HEK293 (cell line): ENCODE measurements around the gene NTSR2.

Experiments
- GLIS2 ChIP-seq: fragments of 450-650 bp; formaldehyde crosslinking; IDR thresholded peaks from 2 replicates; pipeline ENCODE4 v1.5.1; 2016; ENCODE audit warnings: missing biosample characterization, missing genetic modification characterization
- HOXC10 ChIP-seq: sonication (generic); formaldehyde crosslinking; IDR thresholded peaks from 2 replicates; pipeline ENCODE4 v1.8.1; 2023; ENCODE audit warnings: mild to moderate bottlenecking, missing genetic modification reagents
- IKZF3 ChIP-seq: fragments of 450-650 bp; IDR thresholded peaks from 2 replicates; pipeline ENCODE4 v1.5.0; 2018; ENCODE audit warnings: missing biosample characterization, mild to moderate bottlenecking, missing genetic modification characterization, moderate library complexity
- MYNN ChIP-seq: fragments of 450-650 bp; formaldehyde crosslinking; IDR thresholded peaks from 2 replicates; pipeline ENCODE4 v1.5.1; 2016; ENCODE audit warnings: missing biosample characterization, missing genetic modification characterization, borderline replicate concordance
- SCRT2 ChIP-seq: fragments of 450-650 bp; formaldehyde crosslinking; IDR thresholded peaks from 2 replicates; pipeline ENCODE4 v1.5.1; 2016; ENCODE audit warnings: missing biosample characterization, missing genetic modification characterization
- ZBTB17 ChIP-seq: fragments of 450-650 bp; formaldehyde crosslinking; IDR thresholded peaks from 2 replicates; pipeline ENCODE4 v1.5.1; 2016; ENCODE audit warnings: missing biosample characterization, missing genetic modification characterization
- ZBTB20 ChIP-seq: fragments of 450-650 bp; formaldehyde crosslinking; IDR thresholded peaks from 2 replicates; pipeline ENCODE4 v1.5.1; 2016; ENCODE audit warnings: missing biosample characterization, missing genetic modification characterization
- ZEB2 ChIP-seq: fragments of 450-650 bp; formaldehyde crosslinking; IDR thresholded peaks from 2 replicates; pipeline ENCODE4 v1.5.1; 2016; ENCODE audit warnings: missing biosample characterization, missing genetic modification characterization
- ZNF146 ChIP-seq: fragments of 450-650 bp; formaldehyde crosslinking; IDR thresholded peaks from 2 replicates; pipeline ENCODE4 v1.5.1; 2016; ENCODE audit warnings: missing biosample characterization, missing genetic modification characterization
- ZNF335 ChIP-seq: fragments of 450-650 bp; formaldehyde crosslinking; conservative IDR thresholded peaks from 2 replicates; pipeline ENCODE4 v1.5.1; 2016; ENCODE audit warnings: missing biosample characterization, missing genetic modification characterization
- ZNF501 ChIP-seq: fragments of 450-650 bp; formaldehyde crosslinking; IDR thresholded peaks from 2 replicates; pipeline ENCODE4 v1.5.1; 2016; ENCODE audit warnings: missing biosample characterization, missing genetic modification characterization
- ZNF555 ChIP-seq: fragments of 450-650 bp; formaldehyde crosslinking; conservative IDR thresholded peaks from 2 replicates; pipeline ENCODE4 v1.5.1; 2017; ENCODE audit warnings: missing biosample characterization, mild to moderate bottlenecking, missing genetic modification characterization, inconsistent platforms
- ZNF785 ChIP-seq: fragments of 450-650 bp; formaldehyde crosslinking; IDR thresholded peaks from 2 replicates; pipeline ENCODE4 v1.5.1; 2016; ENCODE audit warnings: missing biosample characterization, missing genetic modification characterization
- ZXDB ChIP-seq: fragments of 450-650 bp; formaldehyde crosslinking; IDR thresholded peaks from 2 replicates; pipeline ENCODE4 v1.5.1; 2016; ENCODE audit warnings: missing biosample characterization, missing genetic modification characterization
- TF ChIP-seq, protein P1 (sequence below): fragments of 450-650 bp; formaldehyde crosslinking; IDR thresholded peaks from 2 replicates; pipeline ENCODE4 v1.5.1; 2016; ENCODE audit warnings: missing biosample characterization, missing genetic modification characterization
- TF ChIP-seq, protein P2 (sequence below): fragments of 450-650 bp; formaldehyde crosslinking; IDR thresholded peaks from 2 replicates; pipeline ENCODE4 v1.5.1; 2016; ENCODE audit warnings: missing biosample characterization, missing genetic modification characterization
- TF ChIP-seq, protein P3 (sequence below): fragments of 450-650 bp; formaldehyde crosslinking; IDR thresholded peaks from 2 replicates; pipeline ENCODE4 v1.5.0; 2017; ENCODE audit warnings: missing biosample characterization, missing genetic modification characterization, borderline replicate concordance
- TF ChIP-seq, protein P4 (sequence below): fragments of 450-650 bp; formaldehyde crosslinking; IDR thresholded peaks from 2 replicates; pipeline ENCODE4 v1.5.1; 2016; ENCODE audit warnings: missing biosample characterization, missing genetic modification characterization
- TF ChIP-seq, protein P5 (sequence below): fragments of 450-650 bp; formaldehyde crosslinking; optimal IDR thresholded peaks from 2 replicates; pipeline ENCODE3; 2016; ENCODE audit warnings: missing biosample characterization, mild to moderate bottlenecking, missing genetic modification characterization
- TF ChIP-seq, protein P6 (sequence below): fragments of 450-650 bp; formaldehyde crosslinking; IDR thresholded peaks from 2 replicates; pipeline ENCODE4 v1.5.1; 2016; ENCODE audit warnings: missing biosample characterization, missing genetic modification characterization, borderline replicate concordance

The NTSR2 gene

DNA sequence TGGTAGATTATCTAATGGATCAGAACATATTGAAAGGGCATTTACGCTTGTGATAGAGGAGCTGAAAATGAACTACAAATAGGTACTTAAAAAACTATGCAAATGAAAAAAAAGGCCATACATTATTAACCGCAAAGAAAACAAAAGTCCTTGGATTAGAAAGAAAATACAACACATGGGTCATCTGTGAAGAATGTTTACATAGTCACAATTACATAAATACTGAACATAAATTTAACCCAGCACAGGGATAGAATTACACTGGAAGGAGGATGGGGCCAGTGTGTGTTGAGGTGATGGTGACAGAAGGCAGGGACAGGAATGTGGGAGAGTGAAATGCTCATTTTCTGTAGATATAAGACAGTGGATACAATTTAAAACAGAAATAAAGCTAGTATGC, 6.6 kb downstream of the NTSR2 start (continued):
- TF ChIP-seq MYNN (tag by site-specific recombination) (no peak), ZNF501 (no peak), ZNF555 (tag by site-specific recombination) (no peak), ZNF785 (tag by site-specific recombination) (no peak), SCRT2 (0 out of 2 replicates have a peak, but pooled peaks have one; percentile 37), HOXC10 (CRISPR knock-in tag) (no peak), ZNF146 (tag by site-specific recombination) (no peak), ZXDB (tag by site-specific recombination) (peak; percentile 39; the same call in 1 of the 2 replicates), IKZF3 (tag by site-specific recombination) (no peak), ZBTB17 (tag by site-specific recombination) (peak; percentile 72), ZEB2 (tag by site-specific recombination) (no peak), ZNF335 (tag by site-specific recombination) (no peak; the same call in 1 of the 2 replicates), GLIS2 (no peak), ZBTB20 (tag by site-specific recombination) (no peak)
- TF ChIP-seq, protein P1, sequence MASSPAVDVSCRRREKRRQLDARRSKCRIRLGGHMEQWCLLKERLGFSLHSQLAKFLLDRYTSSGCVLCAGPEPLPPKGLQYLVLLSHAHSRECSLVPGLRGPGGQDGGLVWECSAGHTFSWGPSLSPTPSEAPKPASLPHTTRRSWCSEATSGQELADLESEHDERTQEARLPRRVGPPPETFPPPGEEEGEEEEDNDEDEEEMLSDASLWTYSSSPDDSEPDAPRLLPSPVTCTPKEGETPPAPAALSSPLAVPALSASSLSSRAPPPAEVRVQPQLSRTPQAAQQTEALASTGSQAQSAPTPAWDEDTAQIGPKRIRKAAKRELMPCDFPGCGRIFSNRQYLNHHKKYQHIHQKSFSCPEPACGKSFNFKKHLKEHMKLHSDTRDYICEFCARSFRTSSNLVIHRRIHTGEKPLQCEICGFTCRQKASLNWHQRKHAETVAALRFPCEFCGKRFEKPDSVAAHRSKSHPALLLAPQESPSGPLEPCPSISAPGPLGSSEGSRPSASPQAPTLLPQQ (tag by site-specific recombination) = 0 out of 2 replicates have a peak, but pooled peaks have one; percentile 47
- TF ChIP-seq, protein P2, sequence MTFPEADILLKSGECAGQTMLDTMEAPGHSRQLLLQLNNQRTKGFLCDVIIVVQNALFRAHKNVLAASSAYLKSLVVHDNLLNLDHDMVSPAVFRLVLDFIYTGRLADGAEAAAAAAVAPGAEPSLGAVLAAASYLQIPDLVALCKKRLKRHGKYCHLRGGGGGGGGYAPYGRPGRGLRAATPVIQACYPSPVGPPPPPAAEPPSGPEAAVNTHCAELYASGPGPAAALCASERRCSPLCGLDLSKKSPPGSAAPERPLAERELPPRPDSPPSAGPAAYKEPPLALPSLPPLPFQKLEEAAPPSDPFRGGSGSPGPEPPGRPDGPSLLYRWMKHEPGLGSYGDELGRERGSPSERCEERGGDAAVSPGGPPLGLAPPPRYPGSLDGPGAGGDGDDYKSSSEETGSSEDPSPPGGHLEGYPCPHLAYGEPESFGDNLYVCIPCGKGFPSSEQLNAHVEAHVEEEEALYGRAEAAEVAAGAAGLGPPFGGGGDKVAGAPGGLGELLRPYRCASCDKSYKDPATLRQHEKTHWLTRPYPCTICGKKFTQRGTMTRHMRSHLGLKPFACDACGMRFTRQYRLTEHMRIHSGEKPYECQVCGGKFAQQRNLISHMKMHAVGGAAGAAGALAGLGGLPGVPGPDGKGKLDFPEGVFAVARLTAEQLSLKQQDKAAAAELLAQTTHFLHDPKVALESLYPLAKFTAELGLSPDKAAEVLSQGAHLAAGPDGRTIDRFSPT = peak; percentile 53
- TF ChIP-seq, protein P3, sequence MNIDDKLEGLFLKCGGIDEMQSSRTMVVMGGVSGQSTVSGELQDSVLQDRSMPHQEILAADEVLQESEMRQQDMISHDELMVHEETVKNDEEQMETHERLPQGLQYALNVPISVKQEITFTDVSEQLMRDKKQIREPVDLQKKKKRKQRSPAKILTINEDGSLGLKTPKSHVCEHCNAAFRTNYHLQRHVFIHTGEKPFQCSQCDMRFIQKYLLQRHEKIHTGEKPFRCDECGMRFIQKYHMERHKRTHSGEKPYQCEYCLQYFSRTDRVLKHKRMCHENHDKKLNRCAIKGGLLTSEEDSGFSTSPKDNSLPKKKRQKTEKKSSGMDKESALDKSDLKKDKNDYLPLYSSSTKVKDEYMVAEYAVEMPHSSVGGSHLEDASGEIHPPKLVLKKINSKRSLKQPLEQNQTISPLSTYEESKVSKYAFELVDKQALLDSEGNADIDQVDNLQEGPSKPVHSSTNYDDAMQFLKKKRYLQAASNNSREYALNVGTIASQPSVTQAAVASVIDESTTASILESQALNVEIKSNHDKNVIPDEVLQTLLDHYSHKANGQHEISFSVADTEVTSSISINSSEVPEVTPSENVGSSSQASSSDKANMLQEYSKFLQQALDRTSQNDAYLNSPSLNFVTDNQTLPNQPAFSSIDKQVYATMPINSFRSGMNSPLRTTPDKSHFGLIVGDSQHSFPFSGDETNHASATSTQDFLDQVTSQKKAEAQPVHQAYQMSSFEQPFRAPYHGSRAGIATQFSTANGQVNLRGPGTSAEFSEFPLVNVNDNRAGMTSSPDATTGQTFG = no peak
- TF ChIP-seq, protein P4, sequence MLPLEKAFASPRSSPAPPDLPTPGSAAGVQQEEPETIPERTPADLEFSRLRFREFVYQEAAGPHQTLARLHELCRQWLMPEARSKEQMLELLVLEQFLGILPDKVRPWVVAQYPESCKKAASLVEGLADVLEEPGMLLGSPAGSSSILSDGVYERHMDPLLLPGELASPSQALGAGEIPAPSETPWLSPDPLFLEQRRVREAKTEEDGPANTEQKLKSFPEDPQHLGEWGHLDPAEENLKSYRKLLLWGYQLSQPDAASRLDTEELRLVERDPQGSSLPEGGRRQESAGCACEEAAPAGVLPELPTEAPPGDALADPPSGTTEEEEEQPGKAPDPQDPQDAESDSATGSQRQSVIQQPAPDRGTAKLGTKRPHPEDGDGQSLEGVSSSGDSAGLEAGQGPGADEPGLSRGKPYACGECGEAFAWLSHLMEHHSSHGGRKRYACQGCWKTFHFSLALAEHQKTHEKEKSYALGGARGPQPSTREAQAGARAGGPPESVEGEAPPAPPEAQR = no peak
- TF ChIP-seq, protein P5, sequence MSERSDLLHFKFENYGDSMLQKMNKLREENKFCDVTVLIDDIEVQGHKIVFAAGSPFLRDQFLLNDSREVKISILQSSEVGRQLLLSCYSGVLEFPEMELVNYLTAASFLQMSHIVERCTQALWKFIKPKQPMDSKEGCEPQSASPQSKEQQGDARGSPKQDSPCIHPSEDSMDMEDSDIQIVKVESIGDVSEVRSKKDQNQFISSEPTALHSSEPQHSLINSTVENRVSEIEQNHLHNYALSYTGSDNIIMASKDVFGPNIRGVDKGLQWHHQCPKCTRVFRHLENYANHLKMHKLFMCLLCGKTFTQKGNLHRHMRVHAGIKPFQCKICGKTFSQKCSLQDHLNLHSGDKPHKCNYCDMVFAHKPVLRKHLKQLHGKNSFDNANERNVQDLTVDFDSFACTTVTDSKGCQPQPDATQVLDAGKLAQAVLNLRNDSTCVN (tag by site-specific recombination) = no peak
- TF ChIP-seq, protein P6, sequence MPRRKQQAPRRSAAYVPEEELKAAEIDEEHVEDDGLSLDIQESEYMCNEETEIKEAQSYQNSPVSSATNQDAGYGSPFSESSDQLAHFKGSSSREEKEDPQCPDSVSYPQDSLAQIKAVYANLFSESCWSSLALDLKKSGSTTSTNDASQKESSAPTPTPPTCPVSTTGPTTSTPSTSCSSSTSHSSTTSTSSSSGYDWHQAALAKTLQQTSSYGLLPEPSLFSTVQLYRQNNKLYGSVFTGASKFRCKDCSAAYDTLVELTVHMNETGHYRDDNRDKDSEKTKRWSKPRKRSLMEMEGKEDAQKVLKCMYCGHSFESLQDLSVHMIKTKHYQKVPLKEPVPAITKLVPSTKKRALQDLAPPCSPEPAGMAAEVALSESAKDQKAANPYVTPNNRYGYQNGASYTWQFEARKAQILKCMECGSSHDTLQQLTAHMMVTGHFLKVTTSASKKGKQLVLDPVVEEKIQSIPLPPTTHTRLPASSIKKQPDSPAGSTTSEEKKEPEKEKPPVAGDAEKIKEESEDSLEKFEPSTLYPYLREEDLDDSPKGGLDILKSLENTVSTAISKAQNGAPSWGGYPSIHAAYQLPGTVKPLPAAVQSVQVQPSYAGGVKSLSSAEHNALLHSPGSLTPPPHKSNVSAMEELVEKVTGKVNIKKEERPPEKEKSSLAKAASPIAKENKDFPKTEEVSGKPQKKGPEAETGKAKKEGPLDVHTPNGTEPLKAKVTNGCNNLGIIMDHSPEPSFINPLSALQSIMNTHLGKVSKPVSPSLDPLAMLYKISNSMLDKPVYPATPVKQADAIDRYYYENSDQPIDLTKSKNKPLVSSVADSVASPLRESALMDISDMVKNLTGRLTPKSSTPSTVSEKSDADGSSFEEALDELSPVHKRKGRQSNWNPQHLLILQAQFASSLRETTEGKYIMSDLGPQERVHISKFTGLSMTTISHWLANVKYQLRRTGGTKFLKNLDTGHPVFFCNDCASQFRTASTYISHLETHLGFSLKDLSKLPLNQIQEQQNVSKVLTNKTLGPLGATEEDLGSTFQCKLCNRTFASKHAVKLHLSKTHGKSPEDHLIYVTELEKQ (tag by site-specific recombination) = 0 out of 2 replicates have a peak, but pooled peaks have one; percentile 28
